ENCODE measurements around the gene MACO1. TPM values are rescaled to one million over a fixed set of nuclear protein-coding genes. Genes with fewer than 3 reads are reported as not detected.
"Not testable (repeated sequence)": the region's sequence is repeated elsewhere in the genome, so short reads cannot be mapped to it uniquely, and the experiment has no call there.

Gene MACO1
- total RNA-seq, 1 experiment from 2014 or later: 19.2 TPM

DNA sequence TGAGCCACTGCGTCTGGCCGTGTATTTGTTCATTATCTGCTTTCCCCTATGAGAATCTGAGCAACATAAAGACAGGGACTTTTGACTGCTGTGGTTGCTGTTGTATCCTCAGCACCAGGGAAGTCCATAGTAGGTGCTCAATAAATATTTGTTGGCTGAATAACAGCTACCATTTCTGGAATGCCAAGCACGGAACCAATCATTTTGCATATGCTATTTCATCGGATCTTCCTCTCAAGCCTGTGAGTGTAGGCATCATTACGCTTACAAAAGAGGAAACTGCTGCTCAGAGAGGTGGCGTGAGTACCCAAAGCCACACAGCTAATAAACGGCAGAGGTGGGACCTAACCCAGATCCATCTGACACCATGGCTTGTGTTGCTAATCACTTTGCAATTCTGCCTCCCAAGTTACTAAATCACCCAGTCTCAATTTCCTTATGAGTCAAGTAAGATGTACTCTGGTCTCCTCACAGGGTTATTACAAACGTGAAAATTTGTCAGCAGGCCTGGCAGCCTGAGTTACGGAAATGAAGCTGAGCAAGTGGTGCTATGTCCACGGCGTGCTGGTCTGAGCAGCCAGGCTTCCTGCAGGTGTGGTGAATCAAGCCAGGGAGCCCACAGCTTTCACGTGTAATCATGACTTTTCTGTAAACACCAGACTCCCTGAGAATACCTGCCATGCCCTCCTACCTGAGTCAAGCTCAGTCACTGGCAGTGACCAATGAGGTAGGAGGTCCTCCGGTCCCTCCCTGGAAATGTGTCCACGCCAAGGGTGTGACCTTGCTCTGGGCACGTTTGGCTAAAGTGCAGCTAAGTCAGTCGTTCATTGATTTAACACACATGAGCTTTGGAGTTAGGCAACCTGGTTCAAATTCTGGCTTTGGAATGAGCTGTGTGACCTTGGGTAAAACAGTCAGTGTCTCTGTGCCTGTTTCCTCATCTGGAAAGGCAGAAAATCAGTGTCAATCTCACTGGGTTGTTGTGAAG is 5.3 kb upstream of the MACO1 start:
- DNase-seq (ENCODE audit: low read depth): no peak

DNA sequence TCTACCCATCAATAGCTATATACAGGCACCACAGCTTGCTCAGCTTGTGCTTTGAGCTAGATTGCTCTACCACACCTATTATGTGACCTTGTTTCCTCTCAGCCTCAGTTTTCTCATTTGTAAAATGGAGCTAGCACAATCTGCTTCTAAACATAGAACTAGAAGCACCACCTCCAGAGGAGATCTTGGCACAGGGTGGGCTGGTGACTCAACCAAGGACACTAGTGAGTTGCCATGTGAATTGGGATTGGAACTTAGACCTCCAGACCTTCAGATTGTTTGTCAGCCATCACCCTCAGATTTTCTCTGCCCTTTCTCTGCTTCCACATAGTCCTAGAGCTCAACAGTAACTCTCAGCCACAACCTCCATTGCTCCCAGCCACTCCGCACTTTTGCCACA is 3.0 kb upstream of the MACO1 start:
- no peak for DNase-seq (ENCODE audit: low read depth)

DNA sequence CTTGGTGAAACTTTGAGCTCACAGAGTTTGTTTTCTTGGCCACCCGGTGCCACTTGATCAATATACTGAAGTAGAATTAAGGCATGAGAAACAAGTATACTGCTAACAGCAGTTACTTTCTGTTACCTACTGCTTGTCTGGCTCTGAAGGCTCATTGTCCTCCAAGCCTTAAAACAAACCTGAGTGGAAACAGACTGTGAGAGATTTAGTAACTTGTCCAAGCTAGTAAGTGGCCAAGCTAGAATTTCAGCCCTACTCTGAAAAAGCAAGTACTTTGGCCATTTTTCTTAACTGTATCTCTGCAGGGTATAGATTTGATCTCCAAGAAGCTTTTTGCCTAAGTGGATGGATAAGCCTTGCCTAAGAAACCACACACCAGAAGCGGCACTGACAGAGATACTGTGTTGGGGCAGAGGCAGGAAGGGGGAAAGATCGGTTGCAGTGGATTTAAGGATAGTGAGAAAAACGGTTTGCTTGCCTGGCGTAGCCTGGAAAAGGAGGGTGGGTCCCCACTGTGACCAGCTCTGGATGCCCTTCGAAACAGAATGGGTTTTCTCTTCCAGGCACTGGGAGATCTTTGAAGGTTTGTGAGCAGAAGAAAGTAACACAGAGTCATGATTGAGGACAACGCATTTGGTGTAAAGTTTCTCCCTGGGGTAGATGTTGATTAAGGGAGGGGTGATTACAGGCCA is 2.1 kb upstream of the MACO1 start:
- no peak for DNase-seq (ENCODE audit: low read depth)

DNA sequence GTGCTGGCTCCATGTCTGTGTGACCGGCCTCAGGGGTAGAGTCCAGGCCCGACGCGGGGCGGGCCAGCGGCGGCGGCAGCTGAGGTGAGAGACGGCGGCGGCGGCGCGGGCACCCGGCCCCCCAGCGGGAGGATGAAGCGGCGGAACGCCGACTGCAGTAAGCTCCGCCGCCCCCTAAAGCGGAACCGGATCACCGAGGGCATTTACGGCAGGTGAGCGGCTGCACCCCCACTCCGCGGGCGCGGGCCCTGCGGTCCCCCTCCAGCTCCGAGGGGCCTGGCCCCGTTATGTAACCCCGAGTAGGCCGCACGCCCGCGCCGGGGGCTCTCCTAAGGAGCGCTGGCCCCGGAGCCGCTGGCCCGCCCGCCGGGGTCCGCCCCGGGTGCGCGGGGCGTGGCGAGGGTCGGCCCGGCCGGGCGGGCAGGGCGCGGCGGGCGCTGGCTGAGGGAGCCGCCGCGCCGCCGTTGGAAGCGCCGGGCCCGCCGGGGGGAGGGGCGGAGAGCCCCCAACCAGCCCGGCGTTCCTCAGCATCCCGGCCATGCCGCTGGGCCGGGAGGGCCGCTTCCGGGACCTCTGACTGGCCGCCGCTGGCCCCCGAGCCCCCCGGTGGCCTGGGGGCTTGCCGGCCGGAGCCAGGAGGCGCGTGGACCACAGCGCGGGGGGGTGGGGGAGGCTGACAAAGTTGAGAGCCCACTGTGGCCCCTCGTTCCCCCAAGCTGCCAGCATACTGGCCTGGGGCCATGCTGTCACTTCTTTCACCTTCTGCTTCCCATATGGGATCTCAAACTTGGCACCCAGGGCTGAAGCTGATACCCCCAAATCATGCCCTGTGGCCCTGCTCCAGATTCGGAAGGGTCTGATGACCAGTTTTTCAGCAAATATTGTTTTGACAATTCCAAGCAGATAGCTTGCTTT is 527 bp downstream of the MACO1 start:
- peak; percentile 4 for DNase-seq (ENCODE audit: low read depth)

DNA sequence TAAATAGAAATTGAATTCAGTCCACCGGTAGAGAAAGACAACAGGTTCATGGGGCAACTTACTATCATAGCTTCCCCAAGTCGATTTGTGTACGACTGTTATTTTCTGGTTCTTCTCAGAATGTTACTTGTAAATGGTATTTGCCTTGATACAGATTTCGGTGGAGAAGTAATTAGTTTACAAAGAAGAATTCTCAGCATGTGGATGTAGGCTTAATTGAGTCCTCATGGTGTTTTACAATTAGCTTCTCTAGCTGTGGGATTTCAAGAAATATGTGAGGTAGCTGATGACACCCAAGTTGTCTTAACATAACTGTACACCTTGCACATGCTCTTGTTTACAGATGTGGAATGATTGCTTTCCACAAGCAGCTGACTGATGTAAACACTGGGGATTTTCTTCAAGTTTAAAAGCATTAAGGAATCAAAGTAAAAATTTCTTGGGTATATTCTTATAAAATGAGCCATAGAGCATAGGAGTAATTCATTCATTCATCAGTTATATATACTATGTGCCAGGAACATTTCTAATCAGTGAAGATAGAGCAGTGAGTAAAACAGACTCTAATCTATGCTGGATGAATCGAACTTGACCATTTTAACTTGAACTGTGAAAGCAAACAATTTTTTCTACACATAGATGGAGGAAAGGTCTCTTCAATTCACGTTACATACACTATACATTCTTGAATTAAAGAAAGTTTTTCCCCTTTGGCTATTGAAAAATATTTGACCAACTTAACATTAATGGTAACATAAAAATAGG is 1.4 kb downstream of the MACO1 start:
- DNase-seq (ENCODE audit: low read depth): no peak

DNA sequence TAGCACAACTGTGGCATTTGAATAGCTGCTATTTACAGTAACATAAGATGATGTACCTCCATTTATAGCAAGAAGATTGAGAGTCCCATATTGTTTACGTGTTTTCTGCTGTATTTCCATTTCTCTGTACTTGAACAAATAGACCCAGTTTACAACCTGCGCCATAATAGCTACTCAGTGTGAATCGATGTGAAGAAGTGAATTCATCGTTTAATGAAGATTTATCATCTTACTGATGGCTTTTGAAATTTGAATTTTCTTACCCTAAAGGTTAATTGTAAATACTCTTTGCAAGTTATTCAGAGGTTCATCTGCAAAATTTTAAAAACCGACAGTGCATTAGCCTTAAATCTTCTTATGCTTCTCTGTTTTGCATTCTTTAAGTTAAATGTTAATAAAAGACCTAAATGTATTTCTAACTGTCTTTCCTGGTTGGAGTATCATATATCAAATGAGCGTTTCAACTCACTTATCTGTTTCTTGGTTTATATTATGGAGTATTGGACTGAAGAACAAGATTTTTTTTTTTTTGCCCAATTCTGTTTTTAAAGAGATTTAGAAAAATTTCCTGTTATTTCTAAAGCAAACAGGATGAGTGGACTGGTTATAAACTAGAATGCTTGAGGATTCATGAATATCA is 2.2 kb downstream of the MACO1 start:
- DNase-seq (ENCODE audit: low read depth): no peak

DNA sequence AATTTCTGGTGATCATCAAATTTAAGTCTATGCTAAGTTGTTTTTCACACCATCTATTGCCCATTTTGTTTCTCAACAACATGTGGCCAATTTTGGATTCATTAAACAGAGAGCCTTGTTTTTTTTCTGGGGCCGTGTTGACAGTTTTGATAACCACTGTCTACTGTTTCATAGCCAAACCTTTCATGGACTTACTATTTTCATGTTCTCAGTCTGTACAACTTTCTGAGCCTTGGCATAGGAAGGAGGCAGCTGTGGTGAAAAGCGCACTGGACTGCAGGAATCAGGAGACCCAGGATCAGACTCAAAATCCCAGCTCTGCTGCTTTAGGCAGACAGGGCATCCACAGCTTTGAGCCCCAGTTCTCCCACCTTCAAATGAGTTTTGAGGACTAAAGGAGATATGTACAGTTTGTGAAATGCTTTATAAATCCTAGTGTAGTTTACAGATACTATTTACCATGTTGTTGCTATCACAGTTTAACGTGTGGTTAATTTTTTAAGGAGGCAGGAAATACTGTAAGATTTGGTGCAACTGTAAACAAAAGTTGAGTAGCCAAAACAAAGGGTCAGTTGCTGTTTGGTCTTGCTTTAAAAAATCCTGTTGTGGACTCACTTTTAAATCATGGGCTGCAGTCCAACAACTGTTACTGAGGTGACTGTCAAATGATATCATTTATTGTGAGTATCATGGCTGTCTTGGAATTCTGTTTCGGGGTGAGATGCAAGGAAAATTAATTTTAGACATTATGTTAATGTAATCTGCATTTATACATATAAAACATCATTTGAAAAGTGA is 2.9 kb downstream of the MACO1 start:
- no peak for DNase-seq (ENCODE audit: low read depth)

DNA sequence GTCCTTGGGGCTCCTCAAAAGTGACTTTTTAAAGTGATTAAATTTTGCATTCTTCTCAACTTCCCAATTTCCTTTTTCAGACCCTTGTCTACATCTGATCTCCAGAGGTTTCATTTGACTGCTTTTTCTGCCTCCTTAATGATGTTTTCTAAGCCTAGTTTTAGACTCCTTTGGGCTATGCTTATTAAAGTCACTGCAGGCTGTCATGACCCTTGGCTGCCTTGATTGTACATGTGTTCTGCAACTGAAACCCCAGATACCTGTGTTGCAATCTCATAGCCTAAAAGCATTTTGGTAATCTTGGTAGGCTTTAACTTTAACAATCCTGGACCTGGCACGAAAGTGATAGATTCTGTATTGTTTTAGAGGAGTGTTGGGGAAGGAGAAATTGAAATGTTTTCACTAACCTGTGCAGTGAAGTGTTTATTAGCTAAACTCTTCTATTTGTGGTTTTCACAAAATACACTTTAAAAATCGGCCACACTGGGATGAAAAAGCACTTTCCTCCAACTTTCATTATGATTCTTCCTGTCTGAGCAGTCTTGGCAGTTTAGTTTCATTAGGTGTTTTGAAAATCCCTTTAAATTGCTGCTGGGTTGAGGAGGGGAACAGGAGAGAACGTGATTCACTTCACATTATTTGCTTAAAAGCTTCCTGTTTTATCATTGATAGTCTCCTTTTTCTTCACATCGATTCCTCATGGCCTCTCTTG is 4.9 kb downstream of the MACO1 start:
- no peak for DNase-seq (ENCODE audit: low read depth)

DNA sequence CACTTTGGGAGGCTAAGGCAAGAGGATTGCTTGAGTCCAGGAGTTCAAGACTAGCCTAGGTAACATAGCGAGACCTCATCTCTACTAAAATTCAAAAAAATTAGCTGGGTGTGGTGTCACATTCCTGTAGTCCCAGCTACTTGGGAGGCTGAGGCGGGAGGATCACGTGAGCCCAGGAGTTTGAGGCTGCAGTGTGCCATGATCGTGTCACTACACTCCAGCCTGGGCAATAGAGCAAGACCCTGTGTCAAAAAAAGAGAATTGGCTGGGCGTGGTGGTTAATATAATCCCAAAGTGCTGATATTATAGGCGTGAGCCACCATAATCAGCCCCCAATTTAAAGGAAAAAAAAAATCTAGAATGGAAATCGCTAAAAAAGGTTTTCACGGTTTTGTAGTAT is 7.0 kb downstream of the MACO1 start:
- no peak for DNase-seq (ENCODE audit: low read depth)

DNA sequence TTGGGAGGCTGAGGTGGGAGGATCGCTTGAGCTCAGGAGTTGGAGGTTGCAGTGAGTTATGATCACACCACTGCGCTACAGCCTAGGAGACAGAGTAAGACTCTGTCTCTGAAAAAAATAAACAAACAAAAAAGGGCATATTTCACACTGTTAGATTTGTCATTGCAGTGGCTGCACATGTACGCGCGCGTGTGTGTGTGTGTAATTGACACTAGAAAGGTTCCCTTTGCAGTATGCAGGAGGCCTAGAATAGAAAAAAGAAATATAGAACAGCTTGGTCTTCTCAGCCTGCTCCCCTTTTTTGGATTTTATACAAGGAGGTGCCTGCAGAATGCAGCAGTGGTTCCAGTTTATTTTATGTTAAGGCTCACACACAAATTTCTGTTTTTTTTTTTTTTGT is 8.6 kb downstream of the MACO1 start:
- DNase-seq (ENCODE audit: low read depth): no peak

DNA sequence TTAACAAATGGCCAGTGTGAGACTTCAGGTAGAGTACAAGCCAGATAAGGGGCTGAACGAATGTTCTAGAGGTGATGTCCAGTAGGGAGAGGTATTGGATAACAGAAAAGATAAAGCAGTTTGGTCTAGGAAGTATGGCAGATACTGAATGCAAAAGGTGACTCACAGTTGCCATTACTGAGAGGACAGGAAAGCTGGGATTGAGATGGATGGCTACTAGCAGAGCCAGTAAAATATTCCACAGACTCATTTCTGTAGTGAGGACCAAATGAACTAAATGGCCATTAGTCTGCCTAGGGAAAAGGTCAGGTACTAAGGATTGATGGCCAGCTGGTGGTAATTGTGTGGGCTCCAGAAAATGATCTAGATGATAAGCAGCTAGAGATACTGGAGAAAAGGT is 11.5 kb downstream of the MACO1 start:
- peak; percentile 46 for DNase-seq (ENCODE audit: low read depth)

DNA sequence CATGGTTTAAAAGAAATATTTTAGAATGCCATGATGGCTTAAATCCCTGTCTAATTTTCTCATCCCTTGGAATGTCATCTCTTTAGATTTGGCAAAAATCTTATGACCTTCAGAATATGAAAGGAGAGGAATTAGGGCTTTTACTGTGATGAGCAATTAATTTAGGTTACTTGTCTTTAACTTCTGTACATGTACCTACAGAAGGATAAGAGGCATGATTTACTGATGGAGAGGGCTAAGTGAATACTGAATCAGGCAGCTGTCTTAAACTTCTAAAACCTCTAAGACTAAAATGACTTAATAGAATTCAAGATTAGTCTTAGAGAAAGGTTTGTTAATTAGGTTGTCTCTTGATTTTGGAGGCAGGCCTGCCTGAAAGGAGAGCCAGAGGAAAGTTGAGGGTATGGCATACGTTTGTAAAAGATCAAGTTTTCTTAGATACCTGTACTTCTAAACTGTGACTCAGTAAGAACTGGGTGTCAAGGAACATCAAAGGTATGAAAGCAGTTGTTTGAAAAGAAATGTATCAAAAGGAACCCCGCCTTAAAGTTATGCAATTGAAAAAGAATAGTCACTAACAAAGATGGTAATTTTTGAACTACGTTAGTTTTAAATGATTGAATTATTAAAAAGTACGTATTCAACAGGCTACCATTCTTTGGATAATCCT is 12.5 kb downstream of the MACO1 start:
- no peak for DNase-seq (ENCODE audit: low read depth)

DNA sequence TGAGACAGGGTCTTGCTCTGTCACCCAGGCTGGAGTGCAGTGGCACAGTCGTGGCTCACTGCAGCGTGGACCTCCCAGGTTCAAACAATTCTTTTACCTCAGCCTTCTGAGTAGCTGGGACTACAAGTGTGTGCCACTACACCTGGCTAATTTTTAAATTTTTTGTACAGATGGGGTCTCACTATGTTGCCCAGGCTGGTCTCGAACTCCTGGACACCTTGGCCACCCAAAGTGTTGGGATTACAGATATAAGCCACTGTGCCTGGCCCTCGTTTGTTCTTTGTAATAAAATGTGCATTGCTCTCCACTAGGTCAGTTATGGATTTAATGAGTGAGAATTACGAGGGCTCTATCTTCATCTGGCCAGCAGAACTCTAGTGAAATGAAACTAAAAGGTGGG is 13.9 kb downstream of the MACO1 start:
- DNase-seq (ENCODE audit: low read depth): not testable (repeated sequence)

DNA sequence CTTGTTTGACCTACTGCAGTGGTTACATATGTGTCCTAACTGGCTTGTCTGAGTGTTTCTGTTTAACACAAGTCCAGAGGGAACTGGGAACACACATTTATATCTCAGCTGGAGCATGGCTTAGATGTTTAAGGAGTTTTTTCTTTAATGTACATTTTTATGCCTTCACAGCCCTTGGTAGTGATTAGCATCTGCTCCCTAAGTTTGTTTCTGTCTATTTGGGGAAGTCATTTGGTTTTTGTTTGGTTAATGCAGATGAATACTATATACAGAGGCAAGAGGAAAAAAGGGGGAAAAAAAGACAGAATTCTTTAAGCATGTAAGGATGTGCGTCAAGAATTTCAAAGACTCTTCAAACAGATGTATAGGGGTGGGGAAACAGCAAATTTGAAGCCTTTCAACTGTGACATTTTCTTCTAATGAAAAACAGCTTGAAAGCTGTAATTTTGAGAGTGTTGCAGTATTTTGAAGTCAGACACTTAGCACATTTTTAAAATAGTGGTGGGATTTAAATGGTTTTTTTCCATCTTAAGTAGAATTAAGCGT is 15.4 kb downstream of the MACO1 start:
- DNase-seq (ENCODE audit: low read depth): no peak

DNA sequence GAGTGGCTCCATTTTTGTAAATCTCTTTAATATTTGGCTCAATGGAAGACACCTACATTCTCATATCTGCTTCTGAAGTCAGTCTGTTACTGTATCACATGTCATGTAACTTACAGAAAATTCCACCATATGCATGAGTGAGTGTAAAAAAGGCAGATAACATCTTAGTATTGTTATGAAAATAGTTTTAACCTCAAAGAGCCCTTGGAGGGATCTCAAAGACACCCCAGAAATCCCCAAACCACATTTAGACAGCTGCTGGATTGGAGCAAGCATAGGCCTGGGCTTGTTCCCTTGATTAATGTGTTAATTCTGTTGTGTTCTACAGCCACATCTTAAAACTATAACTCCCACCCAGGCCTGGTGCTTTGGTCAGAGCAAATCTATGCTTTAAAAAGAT is 16.9 kb downstream of the MACO1 start:
- DNase-seq (ENCODE audit: low read depth): no peak

DNA sequence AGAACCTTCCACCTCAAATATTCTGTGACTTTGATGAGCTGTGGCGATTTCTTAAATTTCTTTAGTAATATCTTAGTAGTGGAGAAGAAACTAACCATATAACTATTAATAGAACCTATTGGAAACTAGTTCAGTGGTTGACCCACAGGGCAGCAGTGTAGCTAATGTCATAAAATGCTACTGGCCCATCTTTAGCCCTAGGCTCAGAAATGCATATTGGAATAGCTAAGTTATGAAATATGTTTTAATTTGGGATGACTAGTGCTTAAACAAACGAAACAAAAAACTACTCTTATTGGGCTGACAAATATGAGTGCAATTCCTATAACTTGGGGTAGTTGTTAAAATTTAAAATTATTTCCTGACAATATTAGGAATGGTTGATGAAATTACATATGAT is 20.2 kb downstream of the MACO1 start:
- DNase-seq (ENCODE audit: low read depth): no peak

DNA sequence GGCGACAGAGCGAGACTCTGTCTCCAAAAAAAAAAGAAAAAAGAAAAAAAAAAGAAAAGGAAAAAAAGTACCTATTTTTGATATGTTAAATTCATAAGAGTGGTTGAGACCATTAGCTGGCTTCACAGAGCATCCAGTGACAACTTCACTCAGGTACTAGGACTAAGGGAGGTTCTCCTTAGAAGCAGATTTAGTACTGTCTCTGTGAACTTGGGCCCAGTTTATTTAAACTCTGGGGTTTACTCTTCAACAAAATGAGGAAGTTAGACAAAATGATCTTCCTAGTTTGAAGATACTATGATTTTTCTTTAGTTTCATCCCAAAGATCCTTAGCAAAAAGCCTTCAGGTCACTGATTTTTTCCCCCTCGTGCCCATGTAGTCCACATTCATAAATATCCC is 21.2 kb downstream of the MACO1 start:
- no peak for DNase-seq (ENCODE audit: low read depth)

DNA sequence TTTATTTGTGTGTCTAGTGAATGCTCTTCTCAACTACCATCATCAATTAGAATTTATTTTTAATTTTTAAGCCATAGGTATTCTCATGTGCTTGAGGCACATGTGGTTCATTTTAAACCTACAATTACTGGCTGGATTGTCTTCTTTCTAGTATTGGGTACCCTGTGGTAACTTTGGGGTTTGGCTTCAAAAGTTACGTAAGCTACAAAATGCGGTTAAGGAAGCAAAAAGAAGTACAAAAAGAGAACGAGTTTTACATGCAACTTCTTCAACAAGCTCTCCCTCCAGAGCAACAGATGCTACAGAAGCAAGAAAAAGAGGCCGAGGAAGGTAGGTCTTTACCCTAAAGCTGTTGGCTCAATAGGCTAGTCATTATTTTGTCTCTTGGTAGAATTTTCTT is 25.8 kb downstream of the MACO1 start:
- DNase-seq (ENCODE audit: low read depth): no peak
